ENCODE measurements around the gene KLRC3.

DNA sequence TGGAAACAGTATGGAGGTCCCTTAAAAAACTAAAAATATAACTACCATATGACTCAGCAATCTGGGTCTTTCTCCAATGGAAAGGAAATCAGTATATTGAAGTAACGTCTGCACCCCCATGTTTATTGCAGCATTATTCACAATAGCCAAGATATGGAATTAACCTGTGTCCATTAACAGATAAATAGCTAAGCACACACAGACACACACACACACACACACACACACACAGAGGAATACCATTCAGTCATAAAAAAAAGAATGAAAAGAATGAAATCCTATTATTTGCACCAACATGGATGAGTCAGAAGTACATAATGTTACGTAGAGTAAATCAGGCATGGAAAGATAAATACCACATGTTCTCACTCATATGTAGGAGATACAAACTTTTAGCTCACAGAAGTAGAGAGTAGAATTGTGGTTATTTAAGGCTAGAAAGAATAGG, 35.2 kb downstream of the KLRC3 start:
- TF ChIP-seq BHLHE40 (IDR thresholded peaks at IDR 0.05; ENCODE audit: borderline replicate concordance) (no peak), ARNT (IDR thresholded peaks at IDR 0.05) (no peak), CTBP1 (IDR thresholded peaks at IDR 0.05; ENCODE audit: borderline replicate concordance) (no peak), SP1 (IDR thresholded peaks at IDR 0.05) (no peak), SUZ12 (IDR thresholded peaks at IDR 0.05) (no peak), LEF1 (IDR thresholded peaks at IDR 0.05; ENCODE audit: borderline replicate concordance) (no peak), FOXA1 (IDR thresholded peaks at IDR 0.05) (no peak)

Measured in HEK293T (cell line).